Measurements from ENCODE around the gene RRAGD.

- TF ChIP-seq EP300 (IDR thresholded peaks at IDR 0.05) (no peak), CTCF (IDR thresholded peaks at IDR 0.05) (no peak)
These were observed 31.0 kb downstream of the RRAGD start for GRCh38 chr6:89381031-89381430.

Data from esophagus muscularis mucosa (tissue), 3 donors.